ENCODE measurements around the gene ASCL2.

Gene ASCL2, protein sequence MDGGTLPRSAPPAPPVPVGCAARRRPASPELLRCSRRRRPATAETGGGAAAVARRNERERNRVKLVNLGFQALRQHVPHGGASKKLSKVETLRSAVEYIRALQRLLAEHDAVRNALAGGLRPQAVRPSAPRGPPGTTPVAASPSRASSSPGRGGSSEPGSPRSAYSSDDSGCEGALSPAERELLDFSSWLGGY

GRCh38 chr11:2270322-2271076, at the start of gene ASCL2:
Gene ASCL2, minus strand, starts transcription at chr11:2270588. Its CDS starts 256 bp downstream, at chr11:2270332.
- DNase-seq (ENCODE audit: low read depth in 2 of 3, low spot score in 1 of 3), result no peak

DNA sequence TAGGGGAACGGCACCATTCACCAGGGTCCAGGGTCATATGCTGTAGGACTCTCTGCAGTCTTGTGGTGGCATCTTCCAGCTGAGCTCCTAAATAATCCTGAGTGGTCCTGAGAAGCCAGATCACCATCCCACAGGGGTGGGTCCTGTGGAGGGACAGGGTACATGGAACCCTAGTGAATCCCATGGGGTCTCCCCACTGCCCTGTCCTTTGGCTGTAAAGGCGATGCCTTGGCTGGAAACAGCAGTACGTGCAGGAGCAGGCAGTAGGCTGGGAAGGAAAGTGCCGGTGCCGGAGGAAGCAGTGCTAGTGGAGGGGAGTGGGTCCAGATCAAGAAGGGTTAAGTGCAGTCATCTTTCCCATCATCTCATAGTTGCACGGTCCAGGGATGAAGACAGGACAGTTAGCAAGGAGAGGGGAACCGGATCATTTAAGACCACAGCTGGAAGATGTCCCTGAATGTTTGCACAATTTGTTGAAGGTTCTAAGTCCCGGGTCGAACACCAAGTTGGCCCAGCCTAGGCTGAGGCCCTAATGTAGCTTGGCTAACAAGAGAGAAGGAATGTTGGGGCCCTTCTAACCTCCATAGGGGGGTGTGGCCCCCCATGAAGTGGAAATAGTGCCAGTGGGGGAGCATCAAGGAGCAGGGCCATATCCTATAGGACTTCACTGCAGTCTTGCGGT, 49.5 kb upstream of the ASCL2 start:
- no peak for DNase-seq (ENCODE audit: low read depth in 2 of 3, low spot score in 1 of 3)

- DNase-seq (ENCODE audit: low read depth in 2 of 3, low spot score in 1 of 3), result no peak
These were observed 48.3 kb upstream of the ASCL2 start for GRCh38 chr11:2318707-2319106.

DNA sequence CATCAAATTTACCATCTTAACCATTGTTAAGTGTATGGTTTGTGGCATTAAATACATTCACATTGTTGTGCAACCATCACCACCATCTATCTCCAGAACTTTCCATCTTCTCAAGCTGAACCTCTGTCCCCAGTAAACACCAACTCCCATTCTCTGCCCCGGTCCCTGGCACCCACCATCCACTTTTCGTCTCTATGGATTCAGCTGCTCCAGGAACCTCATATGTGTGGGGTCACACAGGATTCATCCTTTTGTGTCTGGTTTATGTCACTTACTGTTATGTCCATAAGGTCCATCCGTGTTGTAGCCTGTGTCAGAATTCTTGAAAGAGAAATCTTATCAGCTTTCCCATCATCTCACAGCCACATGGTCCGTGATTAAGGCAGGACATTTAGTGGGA, 47.7 kb upstream of the ASCL2 start:
- DNase-seq (ENCODE audit: low read depth in 2 of 3, low spot score in 1 of 3), result no peak

GRCh38 chr11:2317354-2318050, 47.1 kb upstream of the ASCL2 start:
- no peak for DNase-seq (ENCODE audit: low read depth in 2 of 3, low spot score in 1 of 3)

DNA sequence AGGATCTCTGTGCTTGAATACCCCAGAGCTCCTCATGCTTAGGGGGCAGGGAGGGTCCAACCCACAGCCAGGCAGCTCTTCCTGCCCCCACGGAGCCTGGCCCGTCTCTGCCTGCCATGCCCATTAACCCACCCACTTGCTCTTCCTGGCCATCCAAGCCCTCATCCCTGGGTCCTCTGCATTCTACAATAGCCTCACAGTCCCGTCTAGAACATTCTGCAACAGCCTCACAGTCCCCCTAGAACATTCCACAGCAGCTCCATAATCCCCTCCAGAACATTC, 46.5 kb upstream of the ASCL2 start:
- DNase-seq (ENCODE audit: low read depth in 2 of 3, low spot score in 1 of 3), result no peak

GRCh38 chr11:2316169-2316962, 46.0 kb upstream of the ASCL2 start:
- no peak for DNase-seq (ENCODE audit: low read depth in 2 of 3, low spot score in 1 of 3)

- no peak for DNase-seq (ENCODE audit: low read depth in 2 of 3, low spot score in 1 of 3)
These were observed 45.2 kb upstream of the ASCL2 start for GRCh38 chr11:2315395-2316168.

DNA sequence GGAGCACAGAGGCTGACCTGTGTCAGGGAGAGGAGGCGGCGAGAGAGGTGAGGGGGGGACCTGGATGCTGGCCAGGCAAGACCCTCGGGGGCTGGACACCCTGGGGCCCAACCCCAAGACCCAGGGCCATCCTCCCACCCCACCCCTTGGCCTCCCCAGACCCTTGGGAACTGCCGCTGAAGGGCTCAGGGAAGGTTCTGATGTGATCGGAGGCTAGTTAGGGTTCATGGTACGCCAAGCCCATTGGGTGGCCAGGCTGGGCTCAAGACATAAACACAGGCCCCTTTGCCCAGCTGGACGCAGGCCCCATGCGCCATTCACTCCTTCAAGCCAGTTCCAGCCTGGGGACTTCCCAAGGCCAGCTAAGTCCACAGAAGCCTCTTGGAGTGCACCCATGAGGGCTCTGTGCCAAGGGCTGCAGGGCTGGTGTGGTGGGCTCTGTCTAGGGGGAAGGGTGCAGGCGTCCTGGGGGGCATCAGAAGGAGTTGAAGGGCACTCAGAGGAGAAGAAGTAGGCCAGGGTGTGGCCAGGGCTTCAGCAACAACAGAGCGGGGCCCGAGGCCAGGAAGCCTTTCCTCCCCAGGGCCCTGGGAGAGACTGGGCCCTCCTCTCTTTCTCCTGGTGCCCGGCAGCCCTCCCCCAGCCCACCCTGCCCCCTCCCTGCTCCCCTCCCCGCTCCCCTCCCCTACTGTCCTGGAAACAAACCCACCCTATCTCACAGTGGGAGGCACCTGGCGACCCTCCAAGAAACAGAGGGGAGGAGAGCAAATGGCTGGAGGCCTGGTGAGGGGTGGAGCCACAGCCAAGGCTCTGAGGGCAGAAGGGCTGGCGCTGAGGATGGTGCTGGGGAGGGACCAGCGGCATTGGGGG, 44.4 kb upstream of the ASCL2 start:
- DNase-seq (ENCODE audit: low read depth in 2 of 3, low spot score in 1 of 3), result no peak

GRCh38 chr11:2314136-2314524, 43.7 kb upstream of the ASCL2 start:
- no peak for DNase-seq (ENCODE audit: low read depth in 2 of 3, low spot score in 1 of 3)

GRCh38 chr11:2313051-2313951, 42.9 kb upstream of the ASCL2 start:
- no peak for DNase-seq (ENCODE audit: low read depth in 2 of 3, low spot score in 1 of 3)

DNA sequence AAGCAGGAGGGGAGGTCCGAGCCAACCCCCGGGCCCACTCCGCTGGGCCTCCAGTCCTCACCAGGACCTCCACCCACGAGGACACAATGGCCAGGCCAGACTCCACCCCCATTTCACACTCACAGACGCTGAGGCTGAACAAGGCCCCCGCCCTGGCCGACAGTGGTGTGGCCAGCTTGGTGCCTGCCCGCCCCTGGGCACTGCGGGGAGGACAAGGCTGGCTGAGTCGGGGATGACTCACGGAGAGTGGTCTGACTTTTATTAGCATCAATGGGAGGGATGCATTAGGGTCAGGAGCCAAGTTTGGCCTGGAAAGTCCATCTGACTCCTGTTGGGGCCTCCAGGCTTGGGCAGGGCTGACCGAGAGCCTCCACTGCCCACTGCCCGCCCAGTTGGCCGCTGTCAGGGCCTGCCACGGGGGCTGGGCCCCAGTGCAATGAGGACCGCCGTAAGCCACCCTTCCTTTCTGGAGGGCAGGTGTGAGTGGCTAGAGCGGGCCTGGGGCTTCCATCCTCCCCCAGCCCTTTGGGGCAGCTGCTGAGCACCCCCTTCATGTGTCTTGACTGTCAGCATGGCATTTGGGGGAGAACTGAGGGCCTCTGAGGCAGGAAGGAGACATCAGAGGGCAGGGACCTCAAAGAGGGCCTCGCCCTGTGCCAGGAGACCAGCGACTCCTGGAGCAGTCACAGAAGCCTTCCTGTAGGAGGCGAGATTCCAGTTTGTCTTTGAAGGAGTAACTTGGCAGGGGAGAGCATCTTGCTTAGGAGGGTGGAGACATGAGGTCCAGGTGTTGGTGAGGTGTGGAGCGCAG, 42.0 kb upstream of the ASCL2 start:
- no peak for DNase-seq (ENCODE audit: low read depth in 2 of 3, low spot score in 1 of 3)

DNA sequence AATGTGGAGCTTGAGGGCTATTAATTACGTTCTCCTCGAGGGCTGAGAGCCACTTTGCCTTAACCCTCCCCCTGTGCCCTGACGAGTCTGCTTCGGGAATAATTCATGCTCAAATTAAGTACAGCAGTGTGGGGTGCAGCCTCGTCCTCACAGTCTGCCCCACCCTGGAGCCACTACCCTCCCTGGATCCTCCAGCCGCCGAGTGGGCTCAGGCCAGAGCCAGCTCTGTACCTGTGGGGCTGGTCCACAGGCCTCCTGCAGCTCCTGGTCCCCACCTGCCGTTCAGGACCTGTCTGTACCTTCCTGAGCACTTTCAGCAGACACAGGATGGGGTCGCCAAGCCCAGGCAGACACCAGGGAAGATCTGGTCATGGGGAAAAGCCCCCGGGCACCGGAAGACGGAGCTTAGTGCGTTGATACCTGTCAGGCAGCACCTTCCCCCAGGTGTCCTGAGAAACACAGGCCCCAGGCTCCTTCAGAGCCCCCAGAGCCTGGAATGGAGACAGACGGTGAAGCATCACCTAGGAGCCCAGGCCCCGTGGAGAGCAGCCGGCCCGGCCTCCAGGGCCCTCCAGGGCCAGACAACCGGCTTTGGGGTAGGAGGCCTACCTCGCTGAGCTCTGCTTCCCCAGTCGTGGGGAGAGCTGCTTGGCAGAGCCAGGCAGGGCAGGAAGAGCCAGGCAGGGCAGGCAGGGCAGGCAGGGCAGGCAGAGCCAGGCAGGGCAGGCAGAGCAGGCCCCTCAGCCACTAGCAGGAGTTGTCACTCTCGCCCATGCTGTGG, 41.2 kb upstream of the ASCL2 start:
- DNase-seq (ENCODE audit: low read depth in 2 of 3, low spot score in 1 of 3), result no peak

- DNase-seq (ENCODE audit: low read depth in 2 of 3, low spot score in 1 of 3), result no peak
These were observed 40.5 kb upstream of the ASCL2 start for GRCh38 chr11:2310786-2311352.

DNA sequence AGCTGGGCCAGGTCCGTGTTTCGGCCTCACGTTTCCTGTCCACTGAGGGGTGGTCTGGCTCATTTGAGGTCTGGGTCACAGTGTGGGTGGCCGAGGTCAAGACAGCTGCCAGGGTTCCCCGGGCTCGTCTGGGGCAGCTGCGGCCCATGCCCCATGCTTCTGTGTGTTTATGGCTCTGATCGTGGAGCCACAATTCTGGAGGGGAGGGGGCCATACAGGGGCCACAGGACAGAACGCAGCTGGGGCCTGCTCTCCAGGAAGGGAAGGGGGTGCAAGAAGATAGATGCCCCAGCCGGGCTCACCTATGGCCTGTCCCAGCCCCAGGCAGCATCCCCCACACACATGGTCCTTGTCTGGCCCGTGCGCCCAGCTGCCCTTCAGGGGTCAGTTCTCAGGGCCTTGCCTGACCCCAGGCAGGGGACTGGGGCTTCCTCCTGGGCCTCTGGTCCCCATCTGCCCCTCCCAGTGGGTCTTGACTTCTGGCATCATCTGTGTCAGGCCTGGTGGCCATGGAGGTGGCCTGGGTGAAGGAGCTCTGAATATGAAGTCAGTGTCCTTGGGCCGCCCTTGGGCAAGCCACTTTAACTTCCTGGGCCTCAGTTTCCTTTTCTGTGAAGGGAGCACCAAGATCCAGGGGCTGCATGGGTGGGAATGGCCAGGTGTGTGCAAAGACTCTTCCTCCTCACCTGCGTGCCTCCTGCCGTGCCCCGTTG, 39.8 kb upstream of the ASCL2 start:
- no peak for DNase-seq (ENCODE audit: low read depth in 2 of 3, low spot score in 1 of 3)

Measured in stimulated activated CD4-positive, alpha-beta T cell treated with anti-CD3 and anti-CD28 coated beads, Interleukin-12 subunit alpha, Interleukin-12 subunit beta, amount 100 ng/mL, for 48 hours (primary cell).